HCT116 (cell line): ENCODE measurements around the gene SCUBE2. TPM values are rescaled to one million over a fixed set of nuclear protein-coding genes. Genes with fewer than 3 reads are reported as not detected.

ENCODE experiments used
- ATAC-seq: fragments of 200-7000 bp; cut with Tn5 transposase; 2 replicates; pipeline ENCODE4 v1.9.1; 2020; ENCODE audit warnings: mild to moderate bottlenecking, moderate library complexity
- BruUV-seq: library from RNA; stranded (reverse); fragments of 400-500 nt; replicated peaks from 2 replicates; lab custom pipeline; 2021; lab: Mats Ljungman, UMichigan
- CTCF ChIA-PET: fragments of 300-600 bp; sonication (Branson Sonifier 250); formaldehyde crosslinking; loops from one replicate; lab custom pipeline; 2021; ENCODE audit warnings: antibody characterized with exemption; lab: Charles Lee
- POLR2A ChIA-PET: fragments of 300-600, 350-600 bp; sonication (Branson Sonifier 250); formaldehyde crosslinking; loops from one replicate; lab custom pipeline; 2021; ENCODE audit warnings: antibody characterized with exemption; lab: Charles Lee
- RAD21 ChIA-PET, 2 experiments: fragments of 300-600 bp; sonication (Branson Sonifier 250); formaldehyde crosslinking; loops; one replicate each; lab custom pipeline; 2023; ENCODE audit warnings: low total read pairs in 2 of 2; ENCODE audit not compliant: uncharacterized antibody in 2 of 2, unreplicated experiment in 2 of 2, low non-redundant PET in 1 of 2; lab: Charles Lee
- DNase-seq: peaks from one replicate; pipeline ENCODE4 v3.0.0-alpha.2; 2010; ENCODE audit warnings: low read depth, low spot score
- H2AFZ ChIP-seq: fragments of 200-600 bp; shearing (Covaris generic), sonication (generic); 2 replicates; pipeline ENCODE4 v1.6.1; 2017; ENCODE audit warnings: low read depth, mixed run types, mixed read lengths, antibody characterized with exemption, low read length; ENCODE audit not compliant: poor library complexity, severe bottlenecking
- H3K27ac ChIP-seq: 2 replicates; pipeline ENCODE4 v1.5.1; 2012; ENCODE audit warnings: low read depth, low read length
- H3K27me3 ChIP-seq: fragments of 200-600 bp; sonication (generic); 2 replicates; pipeline ENCODE4 v1.6.1; 2016; ENCODE audit warnings: mixed run types, low read length, mixed read lengths; ENCODE audit not compliant: insufficient read depth
- H3K36me3 ChIP-seq, 2 experiments: fragments of 200-500 bp in 1 of 2; fragments of 200-600 bp in 1 of 2; sonication (Bioruptor generic) in 1 of 2; sonication (generic) in 1 of 2; 2 replicates each; pipeline versions ENCODE4 v1.5.1 to v1.6.1; 2014 to 2016; ENCODE audit warnings: low read length in 2 of 2, inconsistent platforms in 1 of 2, mixed read lengths in 1 of 2, mixed run types in 1 of 2; ENCODE audit not compliant: insufficient read depth in 2 of 2, control insufficient read depth in 1 of 2
- H3K4me1 ChIP-seq, 2 experiments: fragments of 200-600 bp in 1 of 2; sonication (generic) in 1 of 2; 2 replicates each; pipeline versions ENCODE4 v1.5.1 to v1.6.1; 2012 to 2017; ENCODE audit warnings: low read length in 2 of 2, inconsistent platforms in 1 of 2, mild to moderate bottlenecking in 1 of 2, mixed read lengths in 1 of 2, mixed run types in 1 of 2, moderate library complexity in 1 of 2; ENCODE audit not compliant: insufficient read depth in 2 of 2, control insufficient read depth in 1 of 2
- H3K4me2 ChIP-seq: fragments of 200-600 bp; sonication (generic); 2 replicates; pipeline ENCODE4 v1.6.1; 2017; ENCODE audit warnings: mixed run types, low read length, mixed read lengths
- H3K4me3 ChIP-seq, 2 experiments: fragments of 200-600 bp in 1 of 2; sonication (generic) in 1 of 2; replicated peaks in 1 of 2; 2 replicates each; pipeline ENCODE4 v1.5.1; 2011 to 2016; ENCODE audit warnings: low read length in 2 of 2, control low read depth in 1 of 2, low read depth in 1 of 2, mild to moderate bottlenecking in 1 of 2, mixed read lengths in 1 of 2, mixed run types in 1 of 2
- H3K79me2 ChIP-seq: fragments of 200-600 bp; sonication (generic); 2 replicates; pipeline ENCODE4 v1.6.1; 2017; ENCODE audit warnings: mild to moderate bottlenecking, mixed run types, low read length, moderate library complexity, mixed read lengths; ENCODE audit not compliant: insufficient read depth
- H3K9ac ChIP-seq: fragments of 200-600 bp; sonication (generic); 2 replicates; pipeline ENCODE4 v1.6.1; 2016; ENCODE audit warnings: low read length, mixed read lengths
- H3K9me2 ChIP-seq: fragments of 200-600 bp; sonication (generic), shearing (Covaris generic); 2 replicates; pipeline ENCODE4 v1.6.1; 2017; ENCODE audit warnings: mixed run types, mild to moderate bottlenecking, moderate library complexity; ENCODE audit not compliant: insufficient read depth
- H3K9me3 ChIP-seq, 2 experiments: fragments of 200-500 bp in 1 of 2; fragments of 200-600 bp in 1 of 2; sonication (Bioruptor generic) in 1 of 2; sonication (generic) in 1 of 2; 2 replicates each; pipeline ENCODE4 v1.6.1; 2014 to 2017; ENCODE audit warnings: low read length in 2 of 2, mixed read lengths in 2 of 2, inconsistent platforms in 1 of 2, low read depth in 1 of 2, mild to moderate bottlenecking in 1 of 2, mixed run types in 1 of 2, moderate library complexity in 1 of 2; ENCODE audit not compliant: control insufficient read depth in 1 of 2, insufficient read depth in 1 of 2
- H4K20me1 ChIP-seq: fragments of 200-600 bp; sonication (generic), shearing (Covaris generic); 2 replicates; pipeline ENCODE4 v1.6.1; 2017; ENCODE audit warnings: mixed run types, mild to moderate bottlenecking, moderate library complexity; ENCODE audit not compliant: insufficient read depth
- CBX3 ChIP-seq: IDR thresholded peaks from 2 replicates; pipeline ENCODE4 v1.6.1; 2012; ENCODE audit warnings: low read depth
- CEBPB ChIP-seq: IDR thresholded peaks from 2 replicates; pipeline ENCODE4 v1.6.1; 2012; ENCODE audit warnings: low read depth
- CTCF ChIP-seq, 3 experiments: fragments of 200-600 bp in 1 of 3; sonication (generic) in 1 of 3; IDR thresholded peaks in 2 of 3; conservative IDR thresholded peaks in 1 of 3; 2 replicates each; pipeline ENCODE4 v1.5.1; 2012 to 2017; ENCODE audit warnings: low read depth in 2 of 3, low read length in 2 of 3, antibody characterized with exemption in 1 of 3, borderline replicate concordance in 1 of 3, control low read depth in 1 of 3, mild to moderate bottlenecking in 1 of 3, mixed read lengths in 1 of 3, mixed run types in 1 of 3, moderate library complexity in 1 of 3; ENCODE audit not compliant: insufficient read depth in 1 of 3
- EGR1 ChIP-seq: IDR thresholded peaks from 2 replicates; pipeline ENCODE4 v1.6.1; 2012; ENCODE audit warnings: low read depth
- ELF1 ChIP-seq: IDR thresholded peaks from 2 replicates; pipeline ENCODE4 v1.6.1; 2012; ENCODE audit warnings: low read depth, borderline replicate concordance
- EZH2 ChIP-seq: fragments of 200-600 bp; sonication (generic); IDR thresholded peaks from 2 replicates; pipeline ENCODE4 v1.6.1; 2017; ENCODE audit warnings: antibody characterized with exemption, mixed run types
- EZH2phosphoT487 ChIP-seq: fragments of 200-600 bp; IDR thresholded peaks from 2 replicates; pipeline ENCODE4 v1.6.1; 2018; ENCODE audit warnings: antibody characterized with exemption, borderline replicate concordance
- FOSL1 ChIP-seq: IDR thresholded peaks from 2 replicates; pipeline ENCODE4 v1.6.1; 2012; ENCODE audit warnings: low read depth
- JUND ChIP-seq: IDR thresholded peaks from 2 replicates; pipeline ENCODE4 v1.6.1; 2012
- MAX ChIP-seq: IDR thresholded peaks from 2 replicates; pipeline ENCODE4 v1.6.1; 2012
- POLR2AphosphoS5 ChIP-seq: IDR thresholded peaks from 2 replicates; pipeline ENCODE4 v1.6.1; 2011; ENCODE audit warnings: mild to moderate bottlenecking, low read depth, low read length, moderate library complexity
- RAD21 ChIP-seq: IDR thresholded peaks from 2 replicates; pipeline ENCODE4 v1.6.1; 2012; ENCODE audit warnings: low read depth, mild to moderate bottlenecking
- SIN3A ChIP-seq: IDR thresholded peaks from 2 replicates; pipeline ENCODE4 v1.6.1; 2012; ENCODE audit warnings: low read depth
- SP1 ChIP-seq: IDR thresholded peaks from 2 replicates; pipeline ENCODE4 v1.6.1; 2012; ENCODE audit warnings: low read depth
- TCF7L2 ChIP-seq: IDR thresholded peaks from 2 replicates; pipeline ENCODE4 v1.7.0; 2011; ENCODE audit warnings: borderline replicate concordance, inconsistent platforms; ENCODE audit not compliant: insufficient read depth, insufficient read length; ENCODE audit errors: extremely low read depth
- YY1 ChIP-seq: IDR thresholded peaks from 2 replicates; pipeline ENCODE4 v1.6.1; 2011; ENCODE audit warnings: low read length, low read depth, moderate library complexity, mild to moderate bottlenecking; ENCODE audit not compliant: insufficient replicate concordance; ENCODE audit errors: extremely low read depth
- ZBTB33 ChIP-seq: IDR thresholded peaks from 2 replicates; pipeline ENCODE4 v1.6.1; 2011; ENCODE audit warnings: mild to moderate bottlenecking, low read length, moderate library complexity; ENCODE audit not compliant: insufficient replicate concordance; ENCODE audit errors: extremely low read depth
- ZNF274 ChIP-seq: fragments of 200-500 bp; sonication (Bioruptor generic); IDR thresholded peaks from 2 replicates; pipeline ENCODE4 v1.6.1; 2014; ENCODE audit warnings: mild to moderate bottlenecking, low read depth, low read length, inconsistent platforms
- intact Hi-C: fragments of 100-400 bp; cut with micrococcal nuclease; formaldehyde crosslinking; loops from 2 replicates; pipeline ENCODE4 v1.10.0; 2022
- total RNA-seq: library from RNA; stranded (reverse); gene quantifications from one replicate; pipeline ENCODE4 v1.2.1, GENCODE V29; 2021; ENCODE audit not compliant: unreplicated experiment

The SCUBE2 gene
- total RNA-seq, 1 experiment from 2014 or later = 1.3 TPM

- no peak overlapping the region for H3K27ac ChIP-seq
- TF ChIP-seq SIN3A = no peak
- TF ChIP-seq MAX = no peak
- no peak for TF ChIP-seq EGR1
- no peak for TF ChIP-seq YY1
- no peak for TF ChIP-seq FOSL1
- TF ChIP-seq JUND = no peak
- no peak for TF ChIP-seq ELF1
- TF ChIP-seq SP1 = no peak
- TF ChIP-seq CTCF (IDR thresholded peaks at IDR 0.05 in 2 of 3, conservative IDR thresholded peaks at IDR 0.05 in 1 of 3; ENCODE audit: borderline replicate concordance in 1 of 3, insufficient read depth in 1 of 3, low read depth in 2 of 3, low read length in 2 of 3) = no peak
- no peak for TF ChIP-seq POLR2AphosphoS5
- no peak for TF ChIP-seq EZH2phosphoT487
- no peak for TF ChIP-seq EZH2
- no peak for TF ChIP-seq RAD21
- TF ChIP-seq ZNF274 = no peak
- TF ChIP-seq CBX3 = no peak
- no peak for TF ChIP-seq ZBTB33
- TF ChIP-seq CEBPB = no peak
- TF ChIP-seq TCF7L2 = no peak
- H3K79me2 ChIP-seq = no peaks in the 10 kb centered on the region
- RAD21 ChIA-PET = no interaction called here
- H3K36me3 ChIP-seq = no peaks in the 10 kb centered on the region
- intact Hi-C loops = no loop called here
- H3K9ac ChIP-seq = no peak overlapping the region
- no peaks in the 10 kb centered on the region for H3K27me3 ChIP-seq
- no peaks in the 10 kb centered on the region for H3K4me1 ChIP-seq
- no peaks in the 10 kb centered on the region for H4K20me1 ChIP-seq
- ATAC-seq (no peak), DNase-seq (no peak)
- H3K4me2 ChIP-seq = no peak overlapping the region
- CTCF ChIA-PET = interaction anchor here (2.0 kb wide), 1 partner anchor 28 kb away, joined by 6 read pairs; no protein-coding TSS in a partner anchor
- POLR2A ChIA-PET = no interaction called here
- H3K4me3 ChIP-seq = no peak overlapping the region
- peaks cover 3 to 13% of the 10 kb centered on the region in 2 experiments; a peak in 3 of 4 replicates for H3K9me3 ChIP-seq
- H2AFZ ChIP-seq = no peak overlapping the region
- no peaks in the 10 kb centered on the region for H3K9me2 ChIP-seq
- no TSS peak for BruUV-seq
These were observed 18.7 kb upstream of the SCUBE2 start for GRCh38 chr11:9109858-9110731.
